Measurements from ENCODE around the gene KSR1.
"Not testable (repeated sequence)": the region's sequence is repeated elsewhere in the genome, so short reads cannot be mapped to it uniquely, and the experiment has no call there.

The KSR1 gene

DNA sequence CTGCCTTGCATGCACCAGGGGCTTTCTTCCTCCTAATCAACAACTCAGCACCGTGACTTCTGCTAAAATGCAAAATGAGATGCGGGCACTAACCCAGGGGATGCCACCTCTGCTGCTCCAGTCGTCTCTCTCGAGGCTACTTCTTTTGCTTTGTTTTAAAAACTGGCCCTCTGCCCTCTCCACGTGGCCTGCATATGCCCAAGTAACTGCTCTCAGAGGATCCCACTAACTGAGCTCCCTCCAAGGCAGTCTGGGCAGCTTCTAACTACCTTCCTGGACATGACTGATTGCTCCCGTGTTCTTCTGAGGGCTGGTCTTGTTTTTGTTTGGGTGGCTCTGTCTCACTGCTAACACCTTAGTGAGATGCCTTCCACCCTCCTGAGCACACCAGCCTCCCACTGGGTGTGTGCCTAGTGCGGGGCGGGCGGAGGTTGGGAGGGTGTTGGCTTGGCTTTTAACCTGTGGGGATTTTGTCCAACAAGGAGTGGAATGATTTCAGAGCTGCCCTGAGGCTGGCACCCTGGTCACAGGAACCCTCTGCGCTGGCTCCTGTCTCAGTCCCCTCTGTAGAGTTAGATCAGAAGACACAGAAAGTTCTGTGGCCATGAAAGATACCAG, 165.8 kb downstream of the KSR1 start:
- no peak for DNase-seq

DNA sequence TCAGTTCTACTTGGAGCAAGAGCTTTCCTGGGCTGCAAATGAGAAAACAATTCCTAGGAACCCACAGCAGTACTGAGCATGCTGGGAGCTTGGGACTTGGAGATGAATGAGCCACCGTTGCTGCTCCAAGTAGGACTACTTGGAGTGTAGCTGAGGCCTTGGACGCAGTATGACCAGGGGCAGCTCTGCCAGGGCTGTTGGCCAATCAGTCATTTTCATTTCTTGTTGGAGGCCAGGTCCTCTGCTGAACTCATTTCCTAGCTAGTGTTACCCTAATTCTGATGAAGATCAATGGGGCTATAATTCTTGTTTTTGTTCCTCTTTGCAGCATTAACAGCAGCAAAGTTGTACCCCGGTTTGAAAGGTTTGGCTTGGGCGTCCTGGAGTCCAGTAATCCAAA, 166.7 kb downstream of the KSR1 start:
- DNase-seq: no peak

DNA sequence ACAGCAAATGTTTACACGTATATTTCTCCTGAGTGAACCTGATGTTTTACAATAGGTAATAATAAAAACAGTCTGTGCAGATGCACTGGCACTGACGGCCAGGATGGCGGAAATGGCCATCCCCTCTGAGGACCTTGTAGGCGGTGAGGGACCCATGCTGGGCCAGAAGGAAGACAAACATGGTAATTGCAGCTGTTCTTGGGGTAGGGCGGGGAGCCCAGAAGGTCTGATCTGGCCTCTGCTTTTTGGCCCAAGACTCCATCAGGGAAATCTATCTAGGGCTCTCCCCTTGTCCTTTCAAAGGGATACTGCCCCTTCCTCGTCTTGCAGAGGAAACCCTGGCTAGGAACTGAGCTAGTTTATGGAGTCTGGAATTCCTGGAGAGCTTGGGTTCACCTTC, 167.4 kb downstream of the KSR1 start:
- DNase-seq: no peak

DNA sequence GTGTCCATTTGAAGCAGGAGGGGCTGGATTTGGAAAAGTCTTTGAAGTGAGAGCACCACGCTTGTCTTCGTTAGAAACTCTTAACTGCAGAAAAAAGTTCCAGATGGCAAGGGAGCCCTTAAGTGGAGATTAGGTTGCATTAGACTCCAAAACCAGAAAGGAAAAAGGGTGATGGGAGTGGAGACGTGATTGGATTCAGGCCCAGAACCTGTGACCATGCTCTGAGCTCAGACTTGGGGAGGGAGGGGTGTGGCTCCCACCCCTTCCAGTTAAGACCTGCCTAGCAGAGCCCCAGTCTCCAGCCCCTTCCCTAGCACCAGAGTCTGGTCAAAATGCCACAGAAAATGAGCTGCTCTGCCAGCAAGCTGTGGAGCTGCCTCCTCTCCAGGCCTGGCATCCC, 168.3 kb downstream of the KSR1 start:
- no peak for DNase-seq

DNA sequence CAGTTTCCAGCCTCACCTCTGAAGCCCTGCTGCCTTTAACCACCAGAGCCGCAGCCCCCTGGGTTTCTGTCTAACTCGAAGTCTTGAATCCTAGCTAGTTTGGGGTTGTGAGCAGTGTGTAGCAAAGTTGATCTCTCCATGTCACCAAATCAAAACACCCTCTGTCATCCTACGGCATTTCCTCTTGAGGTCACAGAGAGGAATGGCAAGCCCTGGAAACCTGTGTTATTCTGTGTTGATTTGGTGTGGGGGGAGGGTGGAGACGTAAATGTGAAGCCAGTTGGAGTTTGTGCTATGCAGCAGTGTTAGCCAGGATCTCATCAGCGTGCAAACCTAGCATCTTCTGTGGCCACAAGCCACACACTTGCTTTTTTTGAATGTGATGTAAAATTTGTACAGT, 169.6 kb downstream of the KSR1 start:
- no peak for DNase-seq

DNA sequence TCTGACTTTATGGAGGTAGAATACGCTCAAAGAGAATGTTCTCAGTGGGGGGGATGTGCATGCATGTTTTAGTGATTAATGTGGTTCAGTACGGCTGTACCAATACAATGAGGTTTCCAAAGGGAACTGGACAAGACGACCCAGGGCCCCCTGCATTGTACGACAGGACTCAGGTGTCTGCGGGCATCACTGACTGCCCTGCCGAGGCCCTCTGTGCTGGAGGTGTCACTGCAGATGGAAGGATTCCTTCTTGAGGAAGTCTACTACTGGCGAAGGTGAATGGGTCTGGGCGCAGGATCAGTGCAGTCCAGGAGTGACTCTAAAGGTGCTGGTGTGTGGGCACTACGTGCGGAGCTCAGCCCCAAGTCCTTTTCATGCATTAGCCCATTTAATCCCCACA, 171.3 kb downstream of the KSR1 start:
- no peak for DNase-seq

DNA sequence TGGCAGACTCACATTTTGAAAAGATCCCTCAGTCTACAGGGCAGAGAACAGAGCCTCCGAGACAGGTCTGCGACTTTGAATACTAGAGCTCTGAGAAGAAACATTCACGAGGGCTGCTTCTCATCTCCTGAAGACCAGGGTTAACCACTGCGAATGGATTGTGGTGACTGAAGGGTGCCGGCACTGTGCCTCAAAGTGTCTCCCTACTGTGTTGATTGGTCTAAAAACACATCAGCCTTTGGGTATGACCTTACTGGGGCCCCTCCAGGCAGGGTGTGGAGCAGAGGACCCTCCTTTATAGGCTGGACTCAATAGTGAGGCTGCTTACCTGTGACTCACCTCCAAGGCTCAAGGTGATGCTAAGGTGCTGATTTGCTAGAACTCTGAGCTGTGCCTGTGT, 172.1 kb downstream of the KSR1 start:
- no peak for DNase-seq

DNA sequence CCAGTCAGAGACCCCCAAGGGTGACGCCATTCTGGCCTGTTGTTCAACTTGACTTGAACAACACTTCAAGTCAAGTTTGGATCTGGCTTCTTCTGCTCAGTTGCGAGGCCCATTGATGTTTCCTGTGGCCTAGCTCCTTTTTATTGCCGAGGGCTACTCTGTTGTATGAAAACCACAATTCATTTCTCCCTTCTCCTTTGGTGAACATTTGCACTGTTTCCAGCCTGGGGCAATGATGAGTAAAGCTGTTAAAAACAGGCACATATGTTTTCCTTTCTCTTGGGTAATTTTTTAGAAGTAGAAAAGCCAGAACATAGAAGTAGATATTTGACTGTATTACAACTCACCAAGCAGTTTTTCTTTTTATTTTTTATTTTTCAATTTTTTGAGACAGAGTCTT, 173.0 kb downstream of the KSR1 start:
- DNase-seq: not testable (repeated sequence)

DNA sequence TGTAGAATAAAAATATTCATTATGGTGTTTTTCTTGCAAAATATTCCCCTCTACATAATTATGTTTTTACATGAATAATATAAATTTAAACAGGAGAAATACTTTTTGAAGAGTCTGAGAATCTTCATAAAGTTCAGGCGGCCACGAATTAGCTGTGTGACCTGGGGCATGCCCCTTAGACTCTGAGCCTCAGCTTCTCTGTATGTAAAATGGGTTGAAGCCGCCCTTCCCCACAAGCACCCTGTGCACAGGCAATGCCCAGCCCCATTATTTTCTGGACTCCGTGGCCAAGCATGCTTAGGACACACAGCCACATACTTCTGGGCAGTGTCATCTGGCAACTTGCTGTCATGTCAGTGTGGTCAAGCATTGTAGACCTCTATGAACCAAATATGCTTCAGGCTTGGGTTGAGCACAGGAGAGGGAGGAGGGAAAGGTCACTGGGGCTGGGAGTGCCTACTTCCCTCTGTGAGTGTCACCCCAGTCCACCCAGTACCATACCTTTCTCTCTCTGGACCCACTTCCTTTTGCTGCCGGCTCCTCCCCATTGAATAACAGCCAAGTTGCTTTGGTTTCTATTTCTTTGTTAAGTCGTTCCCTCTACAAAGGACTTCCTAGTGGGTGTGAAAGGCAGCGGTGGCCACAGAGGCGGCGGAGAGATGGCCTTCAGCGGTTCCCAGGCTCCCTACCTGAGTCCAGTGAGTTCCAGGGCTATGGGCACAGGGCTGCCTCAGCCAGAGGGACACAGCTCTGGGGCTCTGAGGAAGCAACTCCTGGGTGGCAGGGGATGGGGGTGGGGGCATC, 174.6 kb downstream of the KSR1 start, which contains the start of gene LGALS9:
Gene LGALS9, plus strand, starts transcription at position 582 of the 804 bp plus-strand sequence. Its CDS starts 78 bp downstream, at position 660.
- no peak for DNase-seq

DNA sequence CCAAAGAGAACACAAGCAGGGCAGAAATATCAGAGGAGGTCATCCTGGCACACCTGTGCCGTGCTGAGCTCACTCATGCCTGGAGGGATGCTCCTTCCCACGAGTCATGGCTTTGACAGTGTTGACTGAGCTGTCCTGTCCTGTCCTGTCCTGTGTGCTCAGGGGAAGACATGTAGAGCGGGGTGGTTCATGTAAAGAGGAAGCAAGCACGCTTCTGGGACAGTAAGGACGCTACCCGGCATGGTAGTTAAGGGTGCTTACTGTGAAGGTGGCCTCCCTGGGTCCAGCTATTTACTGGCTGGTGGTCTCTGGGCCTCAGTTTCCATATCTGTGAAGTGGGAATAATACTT, 175.1 kb downstream of the KSR1 start:
- no peak for DNase-seq

DNA sequence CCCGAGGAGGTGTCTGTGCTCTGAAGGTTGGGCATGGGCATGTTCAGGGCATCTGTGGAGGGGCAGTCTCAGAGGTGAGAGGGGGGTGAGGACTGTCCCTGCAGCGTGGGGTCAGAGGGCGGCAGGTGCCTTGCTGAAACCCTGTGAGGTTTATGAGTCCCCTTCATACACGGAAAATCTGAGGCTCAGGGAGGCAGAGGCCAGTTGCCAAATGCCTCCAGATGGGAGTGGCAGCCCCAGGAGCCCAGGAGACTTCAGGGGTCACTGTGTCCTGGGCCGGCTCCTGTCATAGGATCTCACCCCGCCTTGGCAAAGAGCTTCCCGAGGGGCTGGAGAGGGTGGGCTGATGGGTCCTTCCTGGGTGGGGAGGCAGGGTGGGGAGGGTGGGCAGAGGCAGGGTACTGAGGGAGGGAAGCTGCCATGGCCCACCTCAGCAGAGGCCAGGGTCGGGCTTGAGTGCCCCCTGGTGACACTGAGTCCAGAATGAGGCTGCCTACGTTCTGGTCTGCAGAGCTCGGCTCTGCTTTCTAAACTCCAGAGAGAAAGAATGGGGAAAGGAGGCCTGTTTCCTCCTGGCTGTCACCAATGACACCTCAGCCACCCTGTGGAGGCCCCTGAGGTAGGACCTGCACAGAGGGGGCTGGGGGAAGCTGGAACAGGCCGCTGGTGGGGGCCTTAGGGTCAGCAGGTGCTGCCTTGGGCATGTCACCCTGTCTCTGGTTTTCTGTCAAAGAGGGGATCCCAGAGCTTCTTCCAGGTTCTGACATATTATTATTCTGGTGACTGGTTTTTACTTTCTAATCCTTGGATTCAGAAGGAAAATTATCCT, 175.9 kb downstream of the KSR1 start:
- DNase-seq: no peak

DNA sequence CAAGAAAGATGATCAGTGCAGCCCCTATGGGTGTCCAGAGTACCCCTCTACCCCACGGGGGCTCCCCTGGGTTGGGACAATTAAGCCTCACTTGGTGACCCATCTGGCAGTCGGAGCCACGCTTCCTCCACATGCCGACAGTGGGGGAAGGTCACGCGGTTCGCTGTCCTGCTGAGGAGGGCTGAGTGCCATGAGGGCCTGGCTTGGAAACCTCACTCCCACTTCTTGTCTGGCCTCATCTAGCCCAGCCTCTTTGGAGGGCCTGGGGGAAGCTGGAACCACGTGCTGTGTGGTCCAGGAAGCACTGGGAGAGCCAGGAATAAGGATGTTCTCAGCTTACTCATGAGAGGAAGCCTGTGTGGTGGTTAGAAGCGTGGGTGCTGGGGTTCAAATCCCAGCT, 176.5 kb downstream of the KSR1 start:
- DNase-seq: not testable (repeated sequence)

DNA sequence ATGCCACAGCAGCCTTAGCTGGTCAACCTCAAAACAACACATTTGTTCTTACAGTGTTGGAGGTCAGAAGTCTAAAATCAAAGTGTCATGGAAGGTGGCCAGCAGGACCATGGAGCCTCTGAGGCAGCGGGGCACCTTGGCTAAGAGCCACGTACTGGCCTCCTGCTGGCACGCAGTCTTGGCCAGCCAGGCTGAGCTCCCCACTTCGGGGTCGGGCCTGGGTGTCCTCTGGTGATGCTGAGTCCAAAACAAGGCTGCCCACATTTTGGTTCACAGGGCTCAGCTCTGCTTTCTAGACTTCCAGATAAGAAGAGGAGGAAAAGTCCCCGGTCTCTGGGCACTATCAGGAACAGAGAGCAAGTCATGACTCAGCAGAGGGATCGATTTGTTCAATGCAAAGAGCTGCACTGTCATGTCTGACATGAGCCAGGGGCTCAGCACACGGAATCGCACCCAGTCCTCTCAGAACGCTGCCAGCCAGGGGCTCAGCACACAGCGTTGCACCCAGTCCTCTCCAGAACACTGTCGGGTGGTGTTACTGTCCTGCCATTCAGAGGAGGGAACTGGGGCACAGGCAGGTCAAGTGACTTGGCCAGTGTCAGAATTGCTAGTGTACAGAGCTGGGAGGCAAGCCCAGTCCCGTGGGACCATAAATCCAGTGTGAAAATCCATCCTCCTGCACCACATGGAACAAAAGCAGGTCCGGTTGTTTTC, 177.2 kb downstream of the KSR1 start:
- DNase-seq: no peak

DNA sequence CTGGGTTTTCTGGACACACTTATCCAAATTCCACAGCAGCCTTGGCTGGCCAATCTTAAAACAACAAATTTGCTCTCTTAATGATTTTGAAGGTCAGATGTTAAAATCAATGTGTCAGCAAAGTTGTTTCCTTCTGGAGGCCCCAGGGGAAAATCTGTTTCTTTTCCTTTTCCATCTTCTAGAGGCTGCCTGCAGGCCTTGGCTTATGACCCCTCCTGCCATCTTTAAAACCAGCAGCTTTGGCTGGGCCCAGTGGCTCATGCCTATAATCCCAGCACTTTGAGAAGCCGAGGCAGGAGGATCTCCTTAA, 177.7 kb downstream of the KSR1 start:
- no peak for DNase-seq

DNA sequence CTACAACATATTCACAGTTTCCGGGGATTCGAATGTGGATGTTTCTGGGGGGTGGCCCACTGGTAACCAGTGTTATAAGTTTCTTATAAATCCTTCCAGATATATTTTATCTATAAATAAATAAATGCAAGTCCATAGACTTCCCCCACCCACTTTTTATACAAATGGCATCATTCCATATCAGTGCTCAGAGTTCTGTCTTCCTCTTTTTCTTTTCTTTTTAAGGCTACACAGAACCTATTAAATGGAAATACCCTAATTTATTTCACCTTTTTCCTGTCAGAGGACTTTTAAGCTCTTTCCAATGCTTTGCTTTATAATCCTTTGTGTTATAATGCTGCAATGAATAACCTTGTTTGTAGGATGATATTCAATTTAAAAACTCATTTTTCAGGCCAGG, 178.5 kb downstream of the KSR1 start:
- no peak for DNase-seq

DNA sequence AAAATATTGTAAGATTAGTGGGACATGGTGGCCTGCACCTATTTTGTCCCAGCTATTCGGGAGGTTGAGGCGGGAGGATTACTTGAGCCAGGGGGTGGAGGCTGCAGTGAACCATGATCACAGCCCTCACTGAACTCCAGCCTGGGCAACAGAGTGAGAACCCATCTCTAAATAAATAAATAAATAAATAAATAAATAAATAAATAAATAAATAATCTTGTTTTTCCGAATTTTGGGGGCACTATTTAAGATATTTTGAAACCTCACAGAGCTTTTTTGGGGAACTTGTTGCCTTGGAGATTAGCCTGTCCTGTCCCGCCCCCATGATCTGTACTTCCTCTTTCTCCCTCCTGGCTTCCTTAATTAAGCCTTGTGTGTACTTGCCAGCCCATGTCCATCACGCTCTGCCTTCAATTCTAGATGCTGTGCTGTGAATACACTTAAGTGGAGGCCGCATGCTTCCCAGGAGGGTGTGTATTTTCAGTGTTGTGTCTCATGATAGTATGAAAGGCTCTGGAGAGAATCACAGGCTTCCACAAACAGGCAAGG, 179.1 kb downstream of the KSR1 start:
- DNase-seq: no peak

DNA sequence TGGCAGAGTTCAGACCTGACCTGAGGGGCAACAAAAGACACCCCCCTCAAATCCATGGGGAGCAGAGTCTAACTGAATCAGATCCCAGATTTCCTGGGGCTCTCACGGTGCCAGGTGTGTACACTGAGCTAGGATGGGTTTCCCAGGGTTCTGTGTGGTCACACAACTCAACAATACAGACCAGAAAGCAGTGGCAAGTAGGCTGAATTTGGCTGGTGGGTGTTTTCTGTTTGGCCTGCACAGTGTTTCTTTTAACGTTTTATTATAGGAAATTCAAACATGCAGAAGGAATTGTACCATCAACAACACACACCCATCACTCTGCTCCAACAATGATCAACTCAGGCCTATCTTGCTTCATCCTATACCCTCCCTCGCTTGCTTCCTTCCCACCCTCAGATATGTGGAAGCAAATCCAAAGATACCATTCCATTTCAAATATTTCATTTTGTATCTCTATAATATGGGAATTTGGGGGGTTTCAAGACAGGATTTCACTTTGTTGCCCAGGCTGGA, 179.8 kb downstream of the KSR1 start:
- not testable (repeated sequence) for DNase-seq

DNA sequence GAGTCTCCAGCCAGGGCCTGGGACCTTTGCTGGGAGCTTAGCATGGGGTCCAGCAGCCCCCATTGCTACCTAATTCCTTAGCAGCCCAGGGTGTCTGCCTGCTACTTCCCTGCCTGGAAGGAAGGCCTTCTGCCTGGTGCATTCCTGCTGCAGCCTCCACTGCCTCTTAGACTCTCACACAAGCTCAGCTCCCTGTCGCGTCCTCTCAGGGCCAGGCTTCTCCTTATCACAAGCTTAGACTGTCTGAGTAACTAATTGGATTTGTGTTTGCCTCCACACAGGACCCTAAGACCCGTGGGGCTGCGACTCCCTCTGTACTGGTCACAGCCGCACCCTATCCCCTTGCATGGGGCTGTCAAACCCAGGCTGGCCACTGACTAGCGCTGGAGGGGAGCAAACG, 181.6 kb downstream of the KSR1 start:
- DNase-seq: not testable (repeated sequence)

DNA sequence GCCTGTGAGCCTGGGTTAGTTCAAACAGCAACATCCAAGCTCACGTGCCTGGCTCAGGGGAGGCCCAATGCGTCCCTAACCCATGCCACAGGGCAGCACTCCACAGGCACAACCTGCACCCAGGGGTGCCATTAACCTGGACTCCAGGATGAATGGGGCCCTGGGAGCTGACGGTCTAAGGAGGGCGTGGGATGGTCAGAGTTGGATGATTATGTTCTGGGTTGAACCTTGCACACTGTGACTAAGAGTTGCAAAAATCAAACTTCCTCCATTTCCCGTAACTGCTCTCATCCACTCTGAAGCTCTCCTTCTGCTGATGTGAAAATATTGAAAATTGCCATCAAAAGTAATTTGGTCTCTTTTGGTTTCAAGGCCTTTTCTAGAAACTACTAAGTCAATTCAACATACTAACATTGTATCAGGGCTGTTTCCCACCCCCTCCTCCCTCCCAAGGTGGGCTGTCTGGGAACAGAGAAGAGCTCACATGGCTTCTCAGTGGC, 182.2 kb downstream of the KSR1 start:
- not testable (repeated sequence) for DNase-seq

DNA sequence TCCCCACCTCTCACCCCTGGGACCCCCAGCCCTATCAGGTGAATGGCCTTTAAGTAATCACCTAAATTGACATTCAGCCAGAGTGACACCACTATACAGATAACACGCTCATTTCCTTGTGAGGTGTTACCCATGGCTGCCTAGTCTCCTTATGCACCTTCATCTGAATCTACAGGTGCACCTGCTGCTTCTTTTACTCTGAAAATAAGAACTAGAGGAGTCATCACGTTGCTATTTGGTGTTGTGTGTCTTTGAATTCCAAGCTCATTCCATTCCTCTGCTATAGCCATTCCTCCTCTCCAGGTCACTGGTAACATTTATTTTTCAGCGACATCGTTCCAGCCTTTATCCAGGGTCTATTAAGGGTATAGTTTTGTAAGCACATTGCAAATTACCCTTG, 184.5 kb downstream of the KSR1 start:
- no peak for DNase-seq

DNA sequence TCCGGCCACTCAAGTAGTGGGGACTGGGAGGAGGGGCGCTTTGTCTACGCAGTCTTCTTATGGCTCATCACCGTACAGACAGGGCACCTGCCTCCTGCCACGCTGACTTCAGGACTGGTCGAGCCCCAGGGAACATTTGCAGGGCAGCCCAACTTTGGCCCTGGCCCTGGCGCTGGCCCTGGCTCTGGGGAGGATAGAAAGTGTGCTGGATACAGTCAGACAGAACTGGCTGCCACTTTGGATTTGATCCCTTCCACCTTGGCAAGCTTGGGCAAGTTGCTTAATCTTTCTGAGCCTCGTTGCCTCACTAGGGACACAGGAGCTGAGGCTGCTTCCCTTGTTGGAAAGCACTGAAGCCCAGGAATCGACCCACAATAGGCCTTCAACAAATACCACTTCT, 188.3 kb downstream of the KSR1 start:
- DNase-seq: no peak

DNA sequence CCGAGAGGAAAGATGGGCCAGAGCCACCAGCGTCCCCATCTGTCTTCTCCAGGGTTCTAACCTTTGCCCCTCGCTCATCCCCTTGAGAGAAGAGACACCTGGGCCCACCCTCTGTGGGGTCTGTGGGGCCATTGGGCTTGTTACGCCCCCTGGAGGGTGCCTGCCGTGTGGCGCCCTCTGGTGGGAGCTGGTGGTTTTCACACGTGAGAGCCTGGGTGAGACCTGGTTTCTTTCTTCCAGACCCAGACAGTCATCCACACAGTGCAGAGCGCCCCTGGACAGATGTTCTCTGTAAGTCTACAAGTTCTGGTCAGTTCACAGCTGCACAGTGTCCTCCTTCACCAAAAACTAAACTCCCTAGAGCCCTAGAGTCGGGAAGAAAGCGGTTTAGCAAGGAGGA, 189.4 kb downstream of the KSR1 start:
- not testable (repeated sequence) for DNase-seq

DNA sequence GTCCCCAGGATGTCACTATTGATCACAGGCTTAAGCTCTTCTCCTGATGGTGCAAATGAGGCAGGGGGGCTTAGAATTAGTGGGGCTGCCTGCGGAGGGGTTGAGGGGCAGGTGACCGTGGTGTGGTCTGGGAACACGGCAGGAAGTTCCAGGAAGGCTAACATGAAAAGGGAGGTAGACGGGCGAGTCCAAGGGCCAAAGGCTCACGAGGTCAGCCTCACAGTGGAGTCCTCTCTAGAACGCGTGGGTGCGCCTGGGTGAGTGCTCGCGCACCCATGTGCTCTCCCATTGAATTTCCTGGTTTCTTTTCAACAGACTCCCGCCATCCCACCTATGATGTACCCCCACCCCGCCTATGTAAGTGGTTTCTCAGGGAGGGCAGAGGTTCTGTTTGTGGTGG, 190.0 kb downstream of the KSR1 start:
- no peak for DNase-seq
